Ishikawa (cell line): ENCODE data around the gene MYO16.

ENCODE experiments used
- CEBPB ChIP-seq: IDR thresholded peaks from 2 replicates; pipeline ENCODE4 v1.6.1; 2012
- CREB1 ChIP-seq: IDR thresholded peaks from 2 replicates; pipeline ENCODE4 v1.6.1; 2012; ENCODE audit warnings: low read depth
- EGR1 ChIP-seq: IDR thresholded peaks from 2 replicates; pipeline ENCODE4 v1.6.1; 2012
- EP300 ChIP-seq: IDR thresholded peaks from 2 replicates; pipeline ENCODE4 v1.6.1; 2012; ENCODE audit warnings: borderline replicate concordance
- FOXM1 ChIP-seq: IDR thresholded peaks from 2 replicates; pipeline ENCODE4 v1.6.1; 2012; ENCODE audit warnings: low read depth, borderline replicate concordance
- NFIC ChIP-seq: IDR thresholded peaks from 2 replicates; pipeline ENCODE4 v1.6.1; 2012
- RAD21 ChIP-seq: IDR thresholded peaks from 2 replicates; pipeline ENCODE4 v1.6.1; 2012; ENCODE audit warnings: low read depth
- TAF1 ChIP-seq: IDR thresholded peaks from 2 replicates; pipeline ENCODE4 v1.6.1; 2012; ENCODE audit warnings: low read depth, mild to moderate bottlenecking
- TCF12 ChIP-seq: IDR thresholded peaks from 2 replicates; pipeline ENCODE4 v1.6.1; 2012; ENCODE audit warnings: low read depth
- TEAD4 ChIP-seq: IDR thresholded peaks from 2 replicates; pipeline ENCODE4 v1.6.1; 2012
- YY1 ChIP-seq: IDR thresholded peaks from 2 replicates; pipeline ENCODE4 v1.6.1; 2012; ENCODE audit warnings: low read depth
- ZBTB7A ChIP-seq: IDR thresholded peaks from 2 replicates; pipeline ENCODE4 v1.6.1; 2012; ENCODE audit warnings: low read depth
- TF ChIP-seq, protein P1 (sequence below): IDR thresholded peaks from 2 replicates; pipeline ENCODE4 v1.6.1; 2012; ENCODE audit warnings: low read depth, mild to moderate bottlenecking
- TF ChIP-seq, protein P2 (sequence below): IDR thresholded peaks from 2 replicates; pipeline ENCODE4 v1.6.1; 2012
- TF ChIP-seq, protein P3 (sequence below): IDR thresholded peaks from 2 replicates; pipeline ENCODE4 v1.6.1; 2012

The MYO16 gene

DNA sequence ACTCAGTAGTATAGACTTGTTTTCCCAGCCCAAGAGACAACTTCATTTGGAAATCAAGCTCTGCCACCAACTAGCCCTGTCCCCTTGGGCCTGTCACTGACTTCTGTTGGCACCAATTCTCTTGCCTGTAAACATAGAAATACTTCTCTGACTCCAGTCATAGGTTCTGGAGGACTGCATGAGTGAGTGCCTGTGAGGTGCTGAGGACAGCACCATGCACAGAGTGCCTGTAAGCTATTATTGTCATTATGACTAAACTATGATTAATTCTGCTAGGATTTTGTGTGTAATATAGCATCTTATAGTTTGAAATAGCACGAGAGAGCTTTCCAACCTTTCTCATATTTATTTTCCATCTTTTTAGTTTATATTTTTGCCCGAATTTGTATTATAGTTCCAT lies 247.9 kb downstream of the MYO16 start:
- TF ChIP-seq, protein P1, sequence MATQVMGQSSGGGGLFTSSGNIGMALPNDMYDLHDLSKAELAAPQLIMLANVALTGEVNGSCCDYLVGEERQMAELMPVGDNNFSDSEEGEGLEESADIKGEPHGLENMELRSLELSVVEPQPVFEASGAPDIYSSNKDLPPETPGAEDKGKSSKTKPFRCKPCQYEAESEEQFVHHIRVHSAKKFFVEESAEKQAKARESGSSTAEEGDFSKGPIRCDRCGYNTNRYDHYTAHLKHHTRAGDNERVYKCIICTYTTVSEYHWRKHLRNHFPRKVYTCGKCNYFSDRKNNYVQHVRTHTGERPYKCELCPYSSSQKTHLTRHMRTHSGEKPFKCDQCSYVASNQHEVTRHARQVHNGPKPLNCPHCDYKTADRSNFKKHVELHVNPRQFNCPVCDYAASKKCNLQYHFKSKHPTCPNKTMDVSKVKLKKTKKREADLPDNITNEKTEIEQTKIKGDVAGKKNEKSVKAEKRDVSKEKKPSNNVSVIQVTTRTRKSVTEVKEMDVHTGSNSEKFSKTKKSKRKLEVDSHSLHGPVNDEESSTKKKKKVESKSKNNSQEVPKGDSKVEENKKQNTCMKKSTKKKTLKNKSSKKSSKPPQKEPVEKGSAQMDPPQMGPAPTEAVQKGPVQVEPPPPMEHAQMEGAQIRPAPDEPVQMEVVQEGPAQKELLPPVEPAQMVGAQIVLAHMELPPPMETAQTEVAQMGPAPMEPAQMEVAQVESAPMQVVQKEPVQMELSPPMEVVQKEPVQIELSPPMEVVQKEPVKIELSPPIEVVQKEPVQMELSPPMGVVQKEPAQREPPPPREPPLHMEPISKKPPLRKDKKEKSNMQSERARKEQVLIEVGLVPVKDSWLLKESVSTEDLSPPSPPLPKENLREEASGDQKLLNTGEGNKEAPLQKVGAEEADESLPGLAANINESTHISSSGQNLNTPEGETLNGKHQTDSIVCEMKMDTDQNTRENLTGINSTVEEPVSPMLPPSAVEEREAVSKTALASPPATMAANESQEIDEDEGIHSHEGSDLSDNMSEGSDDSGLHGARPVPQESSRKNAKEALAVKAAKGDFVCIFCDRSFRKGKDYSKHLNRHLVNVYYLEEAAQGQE: peak; percentile 44; the same call in 1 of the 2 replicates
- no peak for TF ChIP-seq CREB1

DNA sequence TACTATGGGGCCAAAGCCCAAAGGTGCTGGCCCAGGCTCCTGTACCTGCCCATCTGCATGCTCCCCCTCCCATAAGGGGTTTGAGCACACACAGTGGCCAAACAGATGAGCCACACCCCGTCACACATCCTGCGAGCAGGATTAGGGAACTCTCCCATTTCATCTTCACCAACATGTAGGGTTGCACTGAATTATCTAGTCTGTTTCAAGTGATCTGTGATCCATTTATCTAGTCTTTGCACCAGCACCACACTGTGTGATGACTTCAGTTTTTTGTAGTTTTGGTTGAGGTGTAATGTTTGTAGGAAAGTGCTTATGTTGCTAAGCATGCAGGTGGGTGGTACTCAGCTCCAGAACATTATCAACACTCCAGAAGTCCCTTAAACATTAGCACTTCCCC lies 249.3 kb downstream of the MYO16 start:
- TF ChIP-seq, protein P2, sequence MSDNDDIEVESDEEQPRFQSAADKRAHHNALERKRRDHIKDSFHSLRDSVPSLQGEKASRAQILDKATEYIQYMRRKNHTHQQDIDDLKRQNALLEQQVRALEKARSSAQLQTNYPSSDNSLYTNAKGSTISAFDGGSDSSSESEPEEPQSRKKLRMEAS: no peak
- no peak for TF ChIP-seq EP300
- TF ChIP-seq TEAD4: no peak
- TF ChIP-seq, protein P1: no peak
- no peak for TF ChIP-seq TAF1
- no peak for TF ChIP-seq TCF12
- TF ChIP-seq NFIC: no peak
- TF ChIP-seq CREB1: no peak
- TF ChIP-seq CEBPB: no peak
- TF ChIP-seq RAD21: no peak
- no peak for TF ChIP-seq YY1
- TF ChIP-seq, protein P3, sequence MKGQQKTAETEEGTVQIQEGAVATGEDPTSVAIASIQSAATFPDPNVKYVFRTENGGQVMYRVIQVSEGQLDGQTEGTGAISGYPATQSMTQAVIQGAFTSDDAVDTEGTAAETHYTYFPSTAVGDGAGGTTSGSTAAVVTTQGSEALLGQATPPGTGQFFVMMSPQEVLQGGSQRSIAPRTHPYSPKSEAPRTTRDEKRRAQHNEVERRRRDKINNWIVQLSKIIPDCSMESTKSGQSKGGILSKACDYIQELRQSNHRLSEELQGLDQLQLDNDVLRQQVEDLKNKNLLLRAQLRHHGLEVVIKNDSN: no peak
- no peak for TF ChIP-seq FOXM1
- TF ChIP-seq ZBTB7A: no peak
- no peak for TF ChIP-seq EGR1

DNA sequence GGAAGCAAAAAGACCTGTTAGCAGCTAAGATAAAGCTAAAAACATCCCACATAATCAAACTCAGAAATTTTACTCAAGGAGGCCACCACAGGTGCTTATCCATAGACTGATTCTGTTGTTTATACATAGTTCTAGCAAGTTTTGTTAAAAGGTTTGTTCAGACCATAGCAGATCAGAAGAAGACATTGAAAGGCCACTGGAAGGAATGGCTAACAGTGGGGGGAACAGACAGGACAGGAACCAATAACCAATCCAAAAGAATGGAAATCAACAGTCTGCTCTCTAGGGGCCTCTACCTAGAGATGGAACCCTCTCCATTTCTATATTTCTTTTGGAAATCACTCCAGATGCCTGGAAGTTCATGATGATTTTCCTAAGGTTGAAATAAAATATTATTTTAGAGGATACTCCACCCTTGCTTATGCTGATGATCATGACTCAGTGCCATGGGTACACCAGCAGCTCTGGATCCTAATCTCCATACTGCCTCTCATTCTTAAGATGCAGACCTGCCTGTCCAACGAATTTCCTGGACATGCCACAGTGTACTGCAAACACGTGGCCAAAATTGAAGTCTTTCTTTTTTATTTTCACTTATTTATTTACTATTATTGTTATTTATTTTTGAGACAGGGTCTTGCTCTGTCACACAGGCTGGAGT lies 260.0 kb downstream of the MYO16 start:
- TF ChIP-seq TAF1 (no peak), ZBTB7A (no peak), FOXM1 (no peak), NFIC (no peak), TEAD4 (no peak), TCF12 (no peak), RAD21 (no peak), CREB1 (no peak), EP300 (no peak), CEBPB (no peak)
- TF ChIP-seq, protein P2: no peak
- TF ChIP-seq, protein P3: no peak

DNA sequence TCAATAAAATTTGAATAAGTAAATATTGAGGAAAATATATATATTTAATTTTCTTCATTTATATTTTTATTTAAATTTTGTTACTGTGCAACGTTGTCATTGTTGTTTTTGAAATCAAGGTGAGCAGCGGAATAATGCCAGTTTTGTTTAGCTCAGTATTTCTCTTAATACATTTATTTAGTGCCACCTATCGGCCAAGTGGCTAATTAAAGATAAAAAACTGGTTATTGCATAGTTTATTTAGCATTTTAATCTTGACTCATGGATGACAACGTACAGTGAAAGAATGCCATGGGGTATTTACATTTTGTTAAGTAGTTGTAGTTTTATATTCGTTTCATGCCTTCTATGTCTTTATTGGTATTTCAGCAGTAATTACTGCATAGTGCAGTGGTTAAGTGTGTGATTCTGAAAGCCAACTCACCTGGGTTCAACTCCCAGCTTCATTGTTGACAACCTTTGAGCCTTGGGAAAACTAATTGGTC lies 265.9 kb downstream of the MYO16 start:
- TF ChIP-seq CREB1: no peak
- no peak for TF ChIP-seq EGR1
- peak; percentile 67 for TF ChIP-seq RAD21
- no peak for TF ChIP-seq YY1
- TF ChIP-seq, protein P1: no peak
- TF ChIP-seq, protein P3: no peak
- TF ChIP-seq ZBTB7A: no peak
